Fibroblast of pulmonary artery (primary cell): ENCODE data around the gene MASP1.

ENCODE experiments used
- DNase-seq: peaks from one replicate; pipeline ENCODE4 v3.0.0-alpha.2; 2010; ENCODE audit warnings: low read depth
- H3K4me3 ChIP-seq: replicated peaks from 2 replicates; pipeline ENCODE4 v1.5.1; 2011; ENCODE audit warnings: low read depth, mild to moderate bottlenecking, control low read depth, low read length, moderate library complexity
- TF ChIP-seq, protein P1 (sequence below): IDR thresholded peaks from 2 replicates; pipeline ENCODE4 v1.5.1; 2011; ENCODE audit warnings: mild to moderate bottlenecking, control low read depth, low read length, inconsistent platforms; ENCODE audit errors: missing control alignments

MASP1 gene

DNA sequence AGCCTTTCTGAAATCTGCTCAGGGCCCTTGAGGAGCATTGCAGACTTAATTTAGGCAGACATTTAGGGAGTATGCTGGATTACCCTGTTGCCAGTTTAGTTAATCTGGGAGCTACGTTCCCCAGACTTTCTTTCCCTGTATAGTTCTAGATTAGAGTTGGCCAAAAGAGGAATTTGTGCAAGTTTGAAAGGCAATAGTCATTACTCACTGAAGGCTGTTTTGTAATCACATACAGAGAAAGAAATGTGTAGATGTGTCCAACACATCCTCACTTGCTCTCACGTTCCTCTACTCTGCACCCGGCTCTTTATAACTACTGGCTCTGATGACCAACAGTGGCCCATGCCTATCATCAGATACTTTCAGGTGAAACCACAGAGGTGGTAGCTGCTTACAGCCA is 24.2 kb downstream of the MASP1 start:
- H3K4me3 ChIP-seq = no peak overlapping the region
- peak; percentile 13 for DNase-seq
- TF ChIP-seq, protein P1, sequence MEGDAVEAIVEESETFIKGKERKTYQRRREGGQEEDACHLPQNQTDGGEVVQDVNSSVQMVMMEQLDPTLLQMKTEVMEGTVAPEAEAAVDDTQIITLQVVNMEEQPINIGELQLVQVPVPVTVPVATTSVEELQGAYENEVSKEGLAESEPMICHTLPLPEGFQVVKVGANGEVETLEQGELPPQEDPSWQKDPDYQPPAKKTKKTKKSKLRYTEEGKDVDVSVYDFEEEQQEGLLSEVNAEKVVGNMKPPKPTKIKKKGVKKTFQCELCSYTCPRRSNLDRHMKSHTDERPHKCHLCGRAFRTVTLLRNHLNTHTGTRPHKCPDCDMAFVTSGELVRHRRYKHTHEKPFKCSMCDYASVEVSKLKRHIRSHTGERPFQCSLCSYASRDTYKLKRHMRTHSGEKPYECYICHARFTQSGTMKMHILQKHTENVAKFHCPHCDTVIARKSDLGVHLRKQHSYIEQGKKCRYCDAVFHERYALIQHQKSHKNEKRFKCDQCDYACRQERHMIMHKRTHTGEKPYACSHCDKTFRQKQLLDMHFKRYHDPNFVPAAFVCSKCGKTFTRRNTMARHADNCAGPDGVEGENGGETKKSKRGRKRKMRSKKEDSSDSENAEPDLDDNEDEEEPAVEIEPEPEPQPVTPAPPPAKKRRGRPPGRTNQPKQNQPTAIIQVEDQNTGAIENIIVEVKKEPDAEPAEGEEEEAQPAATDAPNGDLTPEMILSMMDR = no peak

DNA sequence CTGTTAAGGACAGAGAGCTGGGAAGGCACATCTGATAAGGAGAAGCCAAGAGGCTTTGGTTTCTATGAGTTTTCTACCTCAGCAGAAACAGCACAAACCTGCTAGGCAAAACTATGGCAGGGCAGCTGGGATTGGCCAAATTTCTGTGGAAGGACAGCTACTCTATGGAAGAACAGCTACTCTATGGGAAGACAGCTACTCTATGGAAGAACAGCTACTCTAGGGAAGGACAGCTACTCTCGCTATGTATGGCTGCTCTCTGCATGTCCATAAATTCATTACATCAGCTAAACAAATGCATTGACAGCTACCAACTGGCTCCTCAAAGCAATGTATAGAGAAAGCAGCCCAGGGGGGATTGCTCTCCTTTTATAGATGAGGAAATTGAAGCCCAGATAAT is 24.8 kb downstream of the MASP1 start:
- no peak overlapping the region for H3K4me3 ChIP-seq
- no peak for DNase-seq
- TF ChIP-seq, protein P1 = no peak

DNA sequence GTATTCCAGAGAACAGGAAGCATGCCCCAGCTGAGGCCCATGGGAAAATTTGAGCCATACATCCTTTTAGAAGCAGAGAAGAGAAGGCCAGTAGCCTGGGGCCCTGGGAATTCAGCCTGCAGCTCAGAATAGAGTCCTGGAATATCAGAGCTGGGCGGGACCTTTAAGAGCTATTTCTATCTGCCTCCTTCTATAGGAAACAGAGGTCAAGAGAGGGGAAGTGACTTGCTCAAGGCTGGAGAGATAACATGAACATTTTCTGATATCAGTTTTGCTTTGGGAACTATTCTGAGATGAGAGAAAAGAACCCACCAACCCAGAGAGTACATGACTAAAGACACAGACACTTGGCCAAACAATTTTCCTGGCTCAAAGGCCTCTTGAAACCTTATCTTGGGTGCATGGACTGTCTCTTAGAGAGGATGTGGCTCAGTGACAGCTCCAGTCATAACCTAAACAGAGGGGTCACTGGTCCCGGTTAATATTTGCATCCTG is 26.0 kb downstream of the MASP1 start:
- TF ChIP-seq, protein P1 = no peak
- no peak overlapping the region for H3K4me3 ChIP-seq
- DNase-seq = no peak

DNA sequence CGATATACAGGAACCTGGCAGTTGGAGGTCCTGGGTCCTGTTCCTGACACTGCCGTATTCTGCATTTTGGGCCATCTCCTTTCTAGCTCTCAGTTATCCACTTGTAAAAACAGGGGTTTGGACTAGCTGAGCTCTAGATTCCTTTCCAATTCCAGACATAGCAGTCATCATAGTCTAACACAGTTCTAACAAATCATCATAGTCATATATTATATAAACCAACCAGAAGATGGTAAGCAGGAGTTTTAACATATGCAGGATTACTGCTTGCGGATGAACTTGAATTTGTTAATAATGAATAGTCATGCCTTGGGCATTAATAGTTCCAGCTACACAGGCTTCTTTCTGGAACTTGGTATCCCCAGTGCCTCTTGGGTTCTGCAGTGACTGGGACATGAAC is 26.6 kb downstream of the MASP1 start:
- DNase-seq = peak; percentile 22
- TF ChIP-seq, protein P1 = no peak
- no peak overlapping the region for H3K4me3 ChIP-seq

DNA sequence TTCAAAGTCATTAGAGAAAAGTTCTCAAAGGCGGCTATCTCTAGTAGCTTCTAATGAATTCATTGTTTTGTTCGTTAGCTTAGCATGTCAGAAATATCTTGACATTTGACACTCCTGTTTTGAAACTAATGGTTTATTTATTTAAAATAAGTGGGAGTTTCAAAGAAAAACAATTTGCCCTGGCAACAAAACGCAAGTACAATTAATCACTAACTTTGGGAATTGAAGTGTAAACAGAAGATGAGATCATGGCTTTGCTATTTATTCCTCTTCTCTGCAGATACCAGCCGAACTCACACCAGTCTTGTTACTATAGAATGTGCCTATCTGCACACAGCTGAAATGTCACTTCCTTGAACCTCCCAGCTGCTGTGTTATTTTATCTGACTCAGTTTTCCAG is 27.5 kb downstream of the MASP1 start:
- TF ChIP-seq, protein P1 = no peak
- peak; percentile 69 for DNase-seq
- H3K4me3 ChIP-seq = no peak overlapping the region

DNA sequence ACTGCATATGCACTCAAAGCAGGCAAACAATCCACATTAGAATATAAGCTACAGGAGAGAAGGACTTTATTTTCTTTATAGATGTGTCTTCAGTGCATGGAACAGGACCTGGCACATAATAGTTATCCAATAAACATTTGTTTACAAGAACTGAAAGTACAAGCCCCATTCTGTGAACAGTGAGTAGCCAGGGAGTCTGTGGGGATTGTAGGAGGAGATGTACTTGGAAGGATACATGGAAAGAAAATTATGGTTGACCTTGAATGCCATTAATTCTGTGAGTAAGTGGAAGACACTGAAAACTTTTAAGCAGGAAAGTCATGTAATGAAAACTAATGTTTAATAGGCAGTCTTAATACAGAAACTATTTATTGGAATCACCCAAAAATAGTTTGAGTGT is 28.3 kb downstream of the MASP1 start:
- TF ChIP-seq, protein P1 = no peak
- no peak overlapping the region for H3K4me3 ChIP-seq
- peak; percentile 18 for DNase-seq

DNA sequence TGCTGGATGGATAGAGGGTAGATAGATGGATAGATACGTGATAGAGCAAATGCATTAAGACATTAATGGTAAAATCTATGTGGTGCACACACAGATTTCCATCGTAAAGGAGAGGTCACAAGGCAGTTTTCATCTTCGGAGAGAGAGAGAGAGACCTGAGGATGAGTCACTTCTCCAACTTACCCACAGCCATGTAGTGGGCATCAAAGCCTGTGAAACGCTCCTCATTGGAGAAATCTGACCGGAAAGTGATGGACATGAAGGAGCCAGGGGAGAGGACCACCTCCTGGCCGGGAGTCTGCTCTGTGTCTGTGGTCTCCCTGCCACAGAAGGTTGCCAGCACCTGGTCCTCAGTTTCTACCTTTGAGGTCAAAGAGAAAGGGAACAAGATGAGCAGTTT is 29.2 kb downstream of the MASP1 start:
- TF ChIP-seq, protein P1 = no peak
- H3K4me3 ChIP-seq = no peak overlapping the region
- DNase-seq = no peak
